Panc1 (cell line): ENCODE measurements around the gene RANBP1.

Source experiments
- CTCF ChIP-seq: fragments of 450-650 bp; IDR thresholded peaks from 2 replicates; pipeline ENCODE4 v1.5.1; 2017; ENCODE audit warnings: mild to moderate bottlenecking
- SIN3A ChIP-seq: IDR thresholded peaks from 2 replicates; pipeline ENCODE4 v1.6.1; 2012; ENCODE audit warnings: low read depth, mild to moderate bottlenecking, low read length, moderate library complexity, borderline replicate concordance; ENCODE audit not compliant: insufficient read depth
- TCF7L2 ChIP-seq: IDR thresholded peaks from 2 replicates; pipeline ENCODE4 v1.6.1; 2011; ENCODE audit warnings: mild to moderate bottlenecking, low read depth, low read length, inconsistent platforms

- TF ChIP-seq CTCF (peak; percentile 21; the same call in 1 of the 2 replicates), TCF7L2 (no peak), SIN3A (no peak)
Measured at GRCh38 chr22:20154602-20155187, 38.8 kb downstream of the RANBP1 start.
